Measurements from ENCODE around the gene CDC42BPA. TPM values are rescaled to one million over a fixed set of nuclear protein-coding genes. Genes with fewer than 3 reads are reported as not detected.

CDC42BPA gene
- total and polyA plus RNA-seq, 9 of the 15 experiments (the other 6 are each of a cell fraction or from before 2014, with no cell fraction given), result 8.0 to 77.5 (median 52.1) TPM

DNA sequence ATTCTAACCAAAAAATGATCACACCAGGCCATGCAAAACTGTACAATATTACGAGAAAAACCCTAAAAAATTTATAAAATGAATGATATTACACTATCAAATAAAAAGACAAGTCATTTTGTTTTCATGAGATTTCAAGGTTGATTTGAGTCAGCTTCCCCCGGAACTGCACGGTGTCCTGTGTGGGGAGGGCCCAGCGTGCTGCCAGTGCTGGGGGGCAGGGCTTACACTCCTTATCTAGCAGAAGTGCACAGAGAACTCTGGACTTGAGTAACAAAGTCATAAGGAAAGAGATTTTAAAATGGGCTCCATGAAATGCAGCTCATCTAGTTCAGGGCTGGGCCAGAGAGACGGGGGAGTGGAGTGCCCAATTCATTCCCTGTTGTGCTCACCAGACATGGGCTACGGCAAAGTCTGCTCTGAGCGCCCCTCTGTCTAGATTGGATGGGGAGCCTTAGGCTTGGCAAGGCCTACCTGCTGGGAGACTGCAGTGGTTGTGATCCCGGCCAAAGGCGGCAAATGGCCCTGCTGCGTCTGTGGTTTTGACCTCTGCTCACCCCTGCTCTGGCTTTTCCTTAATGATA is 328.1 kb downstream of the CDC42BPA start (continued):
- TF ChIP-seq ZFP1 (CRISPR knock-in tag; IDR thresholded peaks at IDR 0.05) (no peak), GTF2B (IDR thresholded peaks at IDR 0.05; ENCODE audit: extremely low read depth, insufficient read length) (no peak), SRSF1 (IDR thresholded peaks at IDR 0.05; ENCODE audit: low read depth, low read length) (no peak), HOMEZ (CRISPR knock-in tag; IDR thresholded peaks at IDR 0.05) (no peak), RAD21 (CRISPR knock-in tag; conservative IDR thresholded peaks at IDR 0.05 in 1 of 2, IDR thresholded peaks at IDR 0.05 in 1 of 2) (peak in 1 of 2 experiments; percentile 32; a peak in 1 of 4 replicates), SIRT6 (IDR thresholded peaks at IDR 0.05; ENCODE audit: low read depth, low read length) (no peak), RBM39 (optimal IDR thresholded peaks at IDR 0.05; ENCODE audit: low read depth, low read length) (no peak), POLR2A (conservative IDR thresholded peaks at IDR 0.05) (0 out of 2 replicates have a peak, but pooled peaks have one; percentile 23), KHSRP (IDR thresholded peaks at IDR 0.05) (no peak), ZNF23 (CRISPR knock-in tag; IDR thresholded peaks at IDR 0.05) (no peak), XRCC4 (IDR thresholded peaks at IDR 0.05; ENCODE audit: extremely low read depth, insufficient read depth, insufficient read length) (no peak), CEBPZ (IDR thresholded peaks at IDR 0.05; ENCODE audit: borderline replicate concordance, low read depth, low read length) (no peak), XRCC3 (IDR thresholded peaks at IDR 0.05) (no peak), TSC22D4 (tag; IDR thresholded peaks at IDR 0.05) (no peak), KAT2B (IDR thresholded peaks at IDR 0.05; ENCODE audit: low read depth, low read length) (no peak), SOX6 (IDR thresholded peaks at IDR 0.05) (peak; percentile 41; the same call in 1 of the 2 replicates), CREB1 (IDR thresholded peaks at IDR 0.05) (no peak), CREB1 (CRISPR knock-in tag; IDR thresholded peaks at IDR 0.05) (no peak), TRIM24 (IDR thresholded peaks at IDR 0.05) (no peak), CREB3 (tag; conservative IDR thresholded peaks at IDR 0.05; ENCODE audit: low read depth) (no peak), ZNF707 (CRISPR knock-in tag; conservative IDR thresholded peaks at IDR 0.05) (no peak), ZNF143 (CRISPR knock-in tag; IDR thresholded peaks at IDR 0.05) (no peak), ELF1 (tag; IDR thresholded peaks at IDR 0.05) (peak; percentile 38), PTBP1 (IDR thresholded peaks at IDR 0.05; ENCODE audit: low read depth, low read length) (no peak), TAF7 (tag; IDR thresholded peaks at IDR 0.05) (no peak)
